ENCODE results near the gene MOB3A.

Gene MOB3A

GRCh38 chr19:2059422-2060201 lies 36.5 kb downstream of the MOB3A start:
- DNase-seq (ENCODE audit: low read depth in 2 of 2): no peak

- DNase-seq (ENCODE audit: low read depth in 2 of 2): no peak
Measured at GRCh38 chr19:2058570-2059421, 37.3 kb downstream of the MOB3A start.

GRCh38 chr19:2057484-2058469 lies 38.3 kb downstream of the MOB3A start:
- DNase-seq (ENCODE audit: low read depth in 2 of 2): no peak

- DNase-seq (ENCODE audit: low read depth in 2 of 2): no peak
Measured at GRCh38 chr19:2056837-2057192, 39.3 kb downstream of the MOB3A start.

GRCh38 chr19:2055931-2056836 lies 39.9 kb downstream of the MOB3A start:
- DNase-seq (ENCODE audit: low read depth in 2 of 2): no peak

- no peak for DNase-seq (ENCODE audit: low read depth in 2 of 2)
Measured at GRCh38 chr19:2054763-2055162, 41.4 kb downstream of the MOB3A start.

GRCh38 chr19:2053601-2054389 lies 42.3 kb downstream of the MOB3A start:
- DNase-seq (ENCODE audit: low read depth in 2 of 2): no peak

- DNase-seq (ENCODE audit: low read depth in 2 of 2): no peak
Measured at GRCh38 chr19:2051773-2052704, 44.1 kb downstream of the MOB3A start.

GRCh38 chr19:2050991-2051772 lies 44.9 kb downstream of the MOB3A start, which contains the start of gene MKNK2:
MKNK2 (minus strand) TSS chr19:2051244; CDS start chr19:2050851, 393 bp downstream.
- peak; percentile 86 to 91 for DNase-seq (ENCODE audit: low read depth in 2 of 2)

GRCh38 chr19:2050349-2050990 lies 45.7 kb downstream of the MOB3A start:
- DNase-seq (ENCODE audit: low read depth in 2 of 2): no peak

- DNase-seq (ENCODE audit: low read depth in 2 of 2): peak in 1 of 2 donors; percentile 43
Measured at GRCh38 chr19:2049741-2050348, 46.3 kb downstream of the MOB3A start.

- DNase-seq (ENCODE audit: low read depth in 2 of 2): no peak
Measured at GRCh38 chr19:2048959-2049740, 47.0 kb downstream of the MOB3A start.

- DNase-seq (ENCODE audit: low read depth in 2 of 2): no peak
Measured at GRCh38 chr19:2048104-2048958, 47.8 kb downstream of the MOB3A start.

- DNase-seq (ENCODE audit: low read depth in 2 of 2): no peak
Measured at GRCh38 chr19:2047449-2048103, 48.5 kb downstream of the MOB3A start.

- no peak for DNase-seq (ENCODE audit: low read depth in 2 of 2)
Measured at GRCh38 chr19:2047076-2047448, 49.1 kb downstream of the MOB3A start.

Data from stimulated activated CD8-positive, alpha-beta memory T cell treated with anti-CD3 and anti-CD28 coated beads, Interleukin-15, amount 100 ng/mL, for 48 hours (primary cell).